ENCODE results near the gene SNX22. TPM values are rescaled to one million over a fixed set of nuclear protein-coding genes. Genes with fewer than 3 reads are reported as not detected.

SNX22 gene
- total and polyA plus RNA-seq, 9 of the 15 experiments (the other 6 are each of a cell fraction or from before 2014, with no cell fraction given): 0.91 to 3.0 (median 2.0) TPM

GRCh38 chr15:64146885-64147681, 4.4 kb upstream of the SNX22 start (continued):
- TF ChIP-seq AFF4 (CRISPR knock-in tag; IDR thresholded peaks at IDR 0.05) (no peak), NCOR1 (IDR thresholded peaks at IDR 0.05) (peak; percentile 72), NCOA6 (IDR thresholded peaks at IDR 0.05) (no peak), SRSF1 (IDR thresholded peaks at IDR 0.05; ENCODE audit: low read depth, low read length) (no peak), POLR2H (tag; IDR thresholded peaks at IDR 0.05; ENCODE audit: low read depth) (no peak), CHD2 (IDR thresholded peaks at IDR 0.05; ENCODE audit: low read depth, low read length) (no peak), TAF1 (IDR thresholded peaks at IDR 0.05; ENCODE audit: control insufficient read depth, extremely low read depth, insufficient read depth, low read length, severe bottlenecking) (no peak), ARID1B (IDR thresholded peaks at IDR 0.05) (peak; percentile 85), ZNF146 (CRISPR knock-in tag; IDR thresholded peaks at IDR 0.05; ENCODE audit: unreplicated experiment) (no peak), ZNF507 (tag; conservative IDR thresholded peaks at IDR 0.05) (no peak), POLR2AphosphoS5 (IDR thresholded peaks at IDR 0.05; ENCODE audit: control insufficient read depth, insufficient read depth, low read depth, low read length) (peak; percentile 70), NFIC (IDR thresholded peaks at IDR 0.05) (peak; percentile 97), MXD1 (CRISPR knock-in tag; IDR thresholded peaks at IDR 0.05; ENCODE audit: borderline replicate concordance, poor library complexity, severe bottlenecking) (no peak), ZNF583 (CRISPR knock-in tag; IDR thresholded peaks at IDR 0.05) (no peak), YY1 (IDR thresholded peaks at IDR 0.05; ENCODE audit: borderline replicate concordance in 1 of 3, control insufficient read depth in 1 of 3, extremely low read depth in 1 of 3, insufficient read depth in 3 of 3, insufficient read length in 1 of 3, insufficient replicate concordance in 2 of 3, low read depth in 1 of 3, low read length in 2 of 3) (peak in 1 of 3 experiments; percentile 17), NFE2L1 (tag; IDR thresholded peaks at IDR 0.05; ENCODE audit: borderline replicate concordance, low read depth) (no peak), FOXA1 (IDR thresholded peaks at IDR 0.05; ENCODE audit: borderline replicate concordance) (no peak), RFX1 (IDR thresholded peaks at IDR 0.05) (no peak), MTA2 (IDR thresholded peaks at IDR 0.05; ENCODE audit: low read depth) (0 out of 2 replicates have a peak, but pooled peaks have one; percentile 38), LARP7 (IDR thresholded peaks at IDR 0.05) (no peak), PTTG1 (tag; IDR thresholded peaks at IDR 0.05; ENCODE audit: low read depth) (no peak), GATAD2B (IDR thresholded peaks at IDR 0.05; ENCODE audit: borderline replicate concordance) (0 out of 2 replicates have a peak, but pooled peaks have one; percentile 51), CBFA2T3 (IDR thresholded peaks at IDR 0.05) (peak; percentile 79)

Measured in K562 (cell line).